Measurements from ENCODE around the gene MFAP1. TPM values are rescaled to one million over a fixed set of nuclear protein-coding genes. Genes with fewer than 3 reads are reported as not detected.

Gene MFAP1
- total and polyA plus RNA-seq, 7 donors, result 17.2 to 31.4 (median 20.9) TPM

DNA sequence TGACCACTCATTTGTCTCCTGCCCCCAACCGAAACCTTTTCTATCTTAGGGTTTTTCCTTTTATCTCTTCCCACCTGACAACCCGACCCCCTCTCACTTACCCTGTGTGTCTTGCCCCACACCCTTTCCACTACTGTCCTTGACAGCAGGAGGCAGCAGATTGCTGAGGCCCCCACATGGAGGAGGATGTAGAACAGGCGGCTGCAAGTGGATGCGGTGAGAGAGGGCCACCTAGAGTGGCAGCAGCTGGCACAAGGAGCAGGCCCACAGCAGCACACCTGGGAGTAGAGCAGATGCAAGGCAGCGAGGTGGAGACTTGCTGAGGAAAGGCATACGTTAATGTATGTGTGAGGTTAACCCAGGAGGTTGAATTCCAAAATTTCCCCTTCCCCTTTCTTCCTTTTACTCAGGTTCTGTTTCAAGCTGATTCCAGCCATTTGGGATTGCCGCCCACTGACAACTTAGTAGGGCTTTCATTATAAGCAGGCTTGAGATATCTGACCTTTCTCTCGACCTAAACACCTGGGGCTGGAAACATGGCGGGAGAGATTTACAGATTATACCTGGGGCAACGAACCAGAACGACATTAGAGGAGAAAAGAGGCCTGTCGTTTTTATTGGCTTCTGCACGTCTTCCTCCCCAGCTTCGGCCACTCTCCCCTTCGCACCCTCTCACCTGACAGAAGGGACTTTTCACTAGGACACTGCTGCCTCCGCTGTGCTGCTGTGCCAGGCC is 25.1 kb downstream of the MFAP1 start:
- ATAC-seq, result no peak
- H3K36me3 ChIP-seq (ENCODE audit: insufficient read depth in 1 of 2, low read depth in 1 of 2), result peaks cover 3 to 83% of the 10 kb centered on the region in 2 donors
- no peak for DNase-seq
- H3K9me3 ChIP-seq, result no peaks in the 10 kb centered on the region
- TF ChIP-seq, protein P1, sequence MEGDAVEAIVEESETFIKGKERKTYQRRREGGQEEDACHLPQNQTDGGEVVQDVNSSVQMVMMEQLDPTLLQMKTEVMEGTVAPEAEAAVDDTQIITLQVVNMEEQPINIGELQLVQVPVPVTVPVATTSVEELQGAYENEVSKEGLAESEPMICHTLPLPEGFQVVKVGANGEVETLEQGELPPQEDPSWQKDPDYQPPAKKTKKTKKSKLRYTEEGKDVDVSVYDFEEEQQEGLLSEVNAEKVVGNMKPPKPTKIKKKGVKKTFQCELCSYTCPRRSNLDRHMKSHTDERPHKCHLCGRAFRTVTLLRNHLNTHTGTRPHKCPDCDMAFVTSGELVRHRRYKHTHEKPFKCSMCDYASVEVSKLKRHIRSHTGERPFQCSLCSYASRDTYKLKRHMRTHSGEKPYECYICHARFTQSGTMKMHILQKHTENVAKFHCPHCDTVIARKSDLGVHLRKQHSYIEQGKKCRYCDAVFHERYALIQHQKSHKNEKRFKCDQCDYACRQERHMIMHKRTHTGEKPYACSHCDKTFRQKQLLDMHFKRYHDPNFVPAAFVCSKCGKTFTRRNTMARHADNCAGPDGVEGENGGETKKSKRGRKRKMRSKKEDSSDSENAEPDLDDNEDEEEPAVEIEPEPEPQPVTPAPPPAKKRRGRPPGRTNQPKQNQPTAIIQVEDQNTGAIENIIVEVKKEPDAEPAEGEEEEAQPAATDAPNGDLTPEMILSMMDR (IDR thresholded peaks at IDR 0.05), result no peak
- intact Hi-C loops (cut with DNase I), result no loop called here
- H3K4me1 ChIP-seq, result peaks cover 47% of the 10 kb centered on the region
- 83 to 87% (median 84%) methylated on average over 16 of the region's 16 CpGs for WGBS, 3 donors
- H3K4me3 ChIP-seq, result peak overlapping the region; percentile 99
- no peaks in the 10 kb centered on the region for H3K27me3 ChIP-seq (ENCODE audit: insufficient read depth in 3 of 3, low read length in 2 of 3)
- H3K27ac ChIP-seq, result peak overlapping the region; percentile 92

GRCh38 chr15:43796566-43796965 is 27.9 kb downstream of the MFAP1 start:
- no peaks in the 10 kb centered on the region for H3K27me3 ChIP-seq (ENCODE audit: insufficient read depth in 3 of 3, low read length in 2 of 3)
- H3K4me1 ChIP-seq, result peaks cover 56% of the 10 kb centered on the region
- TF ChIP-seq, protein P1 (IDR thresholded peaks at IDR 0.05), result no peak
- H3K27ac ChIP-seq, result peak overlapping the region; percentile 99
- intact Hi-C loops (cut with DNase I), result no loop called here
- DNase-seq (no peak), ATAC-seq (no peak)
- WGBS, 3 donors, result 64 to 84% (median 73%) methylated on average over 3 of the region's 3 CpGs
- H3K36me3 ChIP-seq (ENCODE audit: insufficient read depth in 1 of 2, low read depth in 1 of 2), result peaks cover 3 to 68% of the 10 kb centered on the region in 2 donors
- H3K4me3 ChIP-seq, result no peak overlapping the region
- H3K9me3 ChIP-seq, result no peaks in the 10 kb centered on the region

DNA sequence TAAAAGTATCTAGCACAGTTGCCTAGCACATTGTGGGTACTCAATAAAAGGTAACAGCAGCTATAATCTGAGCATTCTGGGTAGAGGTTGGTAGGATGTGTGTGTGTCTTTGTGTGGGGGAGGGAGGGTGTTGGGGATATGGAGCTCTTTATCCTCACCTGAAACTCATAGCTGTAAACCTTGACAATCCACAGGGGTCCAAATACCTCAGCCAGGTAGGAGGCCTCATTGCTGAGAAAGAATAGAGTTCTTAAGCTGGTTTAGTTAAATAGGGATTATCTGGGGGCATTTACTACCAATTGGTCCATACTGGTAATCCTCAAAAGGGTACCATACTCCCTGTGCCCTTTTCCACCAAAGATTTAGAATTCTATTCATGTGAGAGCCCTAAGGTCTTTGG is 28.5 kb downstream of the MFAP1 start:
- DNase-seq (no peak), ATAC-seq (no peak)
- Histone ChIP-seq H3K36me3 (ENCODE audit: insufficient read depth in 1 of 2, low read depth in 1 of 2) (peaks cover 3 to 62% of the 10 kb centered on the region in 2 donors), H3K27me3 (ENCODE audit: insufficient read depth in 3 of 3, low read length in 2 of 3) (no peaks in the 10 kb centered on the region), H3K9me3 (no peaks in the 10 kb centered on the region), H3K4me1 (peaks cover 51% of the 10 kb centered on the region), H3K27ac (peak overlapping the region; percentile 99), H3K4me3 (no peak overlapping the region)
- intact Hi-C loops (cut with DNase I), result no loop called here
- TF ChIP-seq, protein P1 (IDR thresholded peaks at IDR 0.05), result no peak

GRCh38 chr15:43795197-43795596 is 29.3 kb downstream of the MFAP1 start:
- WGBS, 3 donors, result 87 to 92% (median 89%) methylated on average over 2 of the region's 2 CpGs
- TF ChIP-seq, protein P1 (IDR thresholded peaks at IDR 0.05), result no peak
- Histone ChIP-seq H3K27ac (peak overlapping the region; percentile 99), H3K36me3 (ENCODE audit: insufficient read depth in 1 of 2, low read depth in 1 of 2) (peaks cover 3 to 62% of the 10 kb centered on the region in 2 donors), H3K27me3 (ENCODE audit: insufficient read depth in 3 of 3, low read length in 2 of 3) (no peaks in the 10 kb centered on the region), H3K4me1 (peaks cover 51% of the 10 kb centered on the region), H3K9me3 (no peaks in the 10 kb centered on the region), H3K4me3 (no peak overlapping the region)
- DNase-seq (no peak), ATAC-seq (no peak)
- intact Hi-C loops (cut with DNase I), result no loop called here

Measured in psoas muscle (tissue), 8 donors.